CD4-positive, alpha-beta T cell (primary cell): Measurements from ENCODE around the gene HSD17B7. TPM values are rescaled to one million over a fixed set of nuclear protein-coding genes. Genes with fewer than 3 reads are reported as not detected.

ENCODE experiments used
- ATAC-seq: fragments of 200-7000 bp; cut with Tn5 transposase; one replicate; pipeline ENCODE4 v1.10.0; 2022; ENCODE audit warnings: mild to moderate bottlenecking; ENCODE audit not compliant: poor library complexity
- CTCF ChIA-PET: fragments of 350-600 bp; sonication (Branson Sonifier 250); formaldehyde crosslinking; loops from one replicate; lab custom pipeline; 2021; ENCODE audit warnings: antibody characterized with exemption, inconsistent platforms; lab: Charles Lee
- POLR2A ChIA-PET: fragments of 350-600 bp; sonication (Branson Sonifier 250); formaldehyde crosslinking; loops from one replicate; lab custom pipeline; 2021; ENCODE audit warnings: antibody characterized with exemption, inconsistent platforms; lab: Charles Lee
- DNase-seq, 14 experiments: peaks; one replicate each; pipeline ENCODE4 v3.0.0-alpha.2; 2013 to 2020; ENCODE audit warnings: mixed read lengths in 2 of 14
- H3K27ac ChIP-seq, 2 donors: one replicate each; pipeline versions ENCODE4 v1.5.1 to v1.7.0; 2013; ENCODE audit warnings: low read length in 2 of 2, low read depth in 1 of 2, mild to moderate bottlenecking in 1 of 2
- H3K27me3 ChIP-seq, 2 experiments: 1 replicate in 1 of 2; 2 replicates in 1 of 2; pipeline versions ENCODE4 v1.6.1 to v1.7.0; 2013; ENCODE audit warnings: low read length in 2 of 2, control low read depth in 1 of 2, mild to moderate bottlenecking in 1 of 2, moderate library complexity in 1 of 2; ENCODE audit not compliant: insufficient read depth in 2 of 2, control insufficient read depth in 1 of 2
- H3K36me3 ChIP-seq: one replicate; pipeline ENCODE4 v1.6.1; 2013; ENCODE audit warnings: low read length, control low read depth; ENCODE audit not compliant: insufficient read depth
- H3K4me1 ChIP-seq: one replicate; pipeline ENCODE4 v1.6.1; 2013; ENCODE audit warnings: low read length, control low read depth; ENCODE audit not compliant: insufficient read depth
- H3K4me3 ChIP-seq: one replicate; pipeline ENCODE4 v1.5.1; 2013; ENCODE audit warnings: mild to moderate bottlenecking, low read length, moderate library complexity
- H3K9me3 ChIP-seq, 2 experiments: 1 replicate in 1 of 2; 2 replicates in 1 of 2; pipeline versions ENCODE4 v1.6.1 to v1.7.0; 2013; ENCODE audit warnings: low read length in 2 of 2, mild to moderate bottlenecking in 2 of 2, control low read depth in 1 of 2, moderate library complexity in 1 of 2; ENCODE audit not compliant: control insufficient read depth in 1 of 2, insufficient read depth in 1 of 2
- H3K27ac Mint-ChIP-seq: one replicate; pipeline ENCODE4 v1.8.0; 2020; ENCODE audit warnings: mixed read lengths
- H3K27me3 Mint-ChIP-seq: one replicate; pipeline ENCODE4 v1.8.0; 2021; ENCODE audit warnings: mixed read lengths
- H3K36me3 Mint-ChIP-seq: one replicate; pipeline ENCODE4 v1.8.0; 2021; ENCODE audit warnings: low read depth, mixed read lengths
- H3K4me1 Mint-ChIP-seq: one replicate; pipeline ENCODE4 v1.8.0; 2021; ENCODE audit warnings: low read depth, mixed read lengths
- H3K4me3 Mint-ChIP-seq: one replicate; pipeline ENCODE4 v1.8.0; 2020; ENCODE audit warnings: mild to moderate bottlenecking, mixed read lengths
- H3K9me3 Mint-ChIP-seq: one replicate; pipeline ENCODE4 v1.8.0; 2020; ENCODE audit warnings: mixed read lengths
- intact Hi-C, 2 experiments: fragments of 100-400 bp; cut with DNase I in 1 of 2; cut with micrococcal nuclease in 1 of 2; formaldehyde crosslinking; loops; one replicate each; pipeline versions ENCODE4 v1.15.1 to v1.9.0; 2023 to 2025; cut with DNase I, micrococcal nuclease
- total RNA-seq, 174 experiments: library from RNA in 2 of 174; stranded (reverse) in 2 of 174; gene quantifications; one replicate each; pipeline ENCODE4 v1.2.3 and lab custom pipeline; 2021 to 2026
- TF ChIP-seq, protein P1 (sequence below): fragments of 200-600 bp; IDR thresholded peaks from one replicate; pipeline ENCODE4 v1.8.0; 2022; ENCODE audit warnings: antibody characterized with exemption, mild to moderate bottlenecking

HSD17B7 gene
- total RNA-seq, 2 experiments from 2014 or later, result 16.5 to 17.5 TPM

DNA sequence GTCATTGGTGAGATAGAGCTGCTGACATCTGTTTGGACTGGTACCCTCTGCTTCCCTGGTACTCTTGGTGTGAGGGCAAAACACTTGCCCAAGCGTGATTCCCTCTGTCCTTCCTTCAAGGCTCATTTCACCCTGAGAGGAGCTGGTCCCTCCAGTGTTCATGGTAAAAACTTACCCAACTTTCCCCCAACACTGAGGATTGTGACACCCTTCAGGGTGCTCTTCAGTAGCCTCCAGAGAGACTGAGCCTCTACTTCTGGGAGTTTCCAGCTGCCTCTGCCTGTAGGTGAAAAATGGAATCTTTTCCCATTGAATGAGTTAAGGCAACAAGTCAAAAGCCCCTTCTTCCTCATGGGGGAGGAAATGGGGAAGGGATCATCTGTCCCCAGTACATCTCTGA lies 60.8 kb downstream of the HSD17B7 start:
- Histone ChIP-seq H3K27ac (no peak overlapping the region), H3K9me3 (no peaks in the 10 kb centered on the region), H3K36me3 (no peaks in the 10 kb centered on the region), H3K4me1 (no peaks in the 10 kb centered on the region), H3K4me3 (no peak overlapping the region), H3K27me3 (peaks cover 0 to 2% of the 10 kb centered on the region in 2 experiments)
- Mint-ChIP-seq H3K4me1 (no peaks in the 10 kb centered on the region), H3K36me3 (no peaks in the 10 kb centered on the region), H3K27ac (no peak overlapping the region), H3K9me3 (no peaks in the 10 kb centered on the region), H3K4me3 (no peak overlapping the region), H3K27me3 (peaks cover 26% of the 10 kb centered on the region)
- ATAC-seq (no peak), DNase-seq (no peak)
- TF ChIP-seq, protein P1, sequence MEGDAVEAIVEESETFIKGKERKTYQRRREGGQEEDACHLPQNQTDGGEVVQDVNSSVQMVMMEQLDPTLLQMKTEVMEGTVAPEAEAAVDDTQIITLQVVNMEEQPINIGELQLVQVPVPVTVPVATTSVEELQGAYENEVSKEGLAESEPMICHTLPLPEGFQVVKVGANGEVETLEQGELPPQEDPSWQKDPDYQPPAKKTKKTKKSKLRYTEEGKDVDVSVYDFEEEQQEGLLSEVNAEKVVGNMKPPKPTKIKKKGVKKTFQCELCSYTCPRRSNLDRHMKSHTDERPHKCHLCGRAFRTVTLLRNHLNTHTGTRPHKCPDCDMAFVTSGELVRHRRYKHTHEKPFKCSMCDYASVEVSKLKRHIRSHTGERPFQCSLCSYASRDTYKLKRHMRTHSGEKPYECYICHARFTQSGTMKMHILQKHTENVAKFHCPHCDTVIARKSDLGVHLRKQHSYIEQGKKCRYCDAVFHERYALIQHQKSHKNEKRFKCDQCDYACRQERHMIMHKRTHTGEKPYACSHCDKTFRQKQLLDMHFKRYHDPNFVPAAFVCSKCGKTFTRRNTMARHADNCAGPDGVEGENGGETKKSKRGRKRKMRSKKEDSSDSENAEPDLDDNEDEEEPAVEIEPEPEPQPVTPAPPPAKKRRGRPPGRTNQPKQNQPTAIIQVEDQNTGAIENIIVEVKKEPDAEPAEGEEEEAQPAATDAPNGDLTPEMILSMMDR, result no peak
- intact Hi-C loops, result loop anchor here in 1 of 2 experiments (5.0 kb wide), 1 partner anchor 321 kb away; no protein-coding TSS in a partner anchor
- ChIA-PET POLR2A (no interaction called here), CTCF (no interaction called here)

DNA sequence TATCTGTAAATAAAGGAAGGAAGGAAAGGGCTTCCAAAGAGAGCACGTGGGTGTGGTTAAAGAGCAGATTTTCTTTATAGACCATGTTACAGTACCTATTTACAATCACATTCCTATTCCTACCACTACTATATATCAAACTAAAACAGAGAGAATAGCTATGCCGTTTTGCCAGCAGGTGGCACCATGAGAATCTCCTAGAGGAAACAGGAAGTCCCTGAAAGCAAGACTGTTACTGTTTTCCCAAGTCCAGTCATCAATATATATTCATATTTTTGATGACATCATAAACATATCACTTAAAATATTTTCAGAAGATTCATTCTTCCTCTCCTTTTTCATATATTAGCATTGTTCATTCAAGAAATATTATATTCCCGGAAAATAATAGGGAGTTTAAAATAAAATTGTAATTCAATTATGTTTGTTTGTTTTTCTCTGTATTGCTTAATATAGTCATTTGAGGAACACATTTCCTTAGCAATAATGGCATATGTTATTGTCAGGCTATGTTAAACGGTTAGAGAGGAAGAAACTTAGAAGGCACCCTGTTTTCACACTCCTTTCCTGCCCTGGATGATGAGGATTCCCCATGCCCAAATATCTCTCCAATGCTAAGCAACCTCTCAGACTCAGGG lies 63.9 kb downstream of the HSD17B7 start:
- POLR2A ChIA-PET, result interaction anchor here (1.2 kb wide), 1 partner anchor 462 kb away, joined by 5 read pairs; no protein-coding TSS in a partner anchor
- peak; percentile 51 for ATAC-seq
- TF ChIP-seq, protein P1, result peak; percentile 76

DNA sequence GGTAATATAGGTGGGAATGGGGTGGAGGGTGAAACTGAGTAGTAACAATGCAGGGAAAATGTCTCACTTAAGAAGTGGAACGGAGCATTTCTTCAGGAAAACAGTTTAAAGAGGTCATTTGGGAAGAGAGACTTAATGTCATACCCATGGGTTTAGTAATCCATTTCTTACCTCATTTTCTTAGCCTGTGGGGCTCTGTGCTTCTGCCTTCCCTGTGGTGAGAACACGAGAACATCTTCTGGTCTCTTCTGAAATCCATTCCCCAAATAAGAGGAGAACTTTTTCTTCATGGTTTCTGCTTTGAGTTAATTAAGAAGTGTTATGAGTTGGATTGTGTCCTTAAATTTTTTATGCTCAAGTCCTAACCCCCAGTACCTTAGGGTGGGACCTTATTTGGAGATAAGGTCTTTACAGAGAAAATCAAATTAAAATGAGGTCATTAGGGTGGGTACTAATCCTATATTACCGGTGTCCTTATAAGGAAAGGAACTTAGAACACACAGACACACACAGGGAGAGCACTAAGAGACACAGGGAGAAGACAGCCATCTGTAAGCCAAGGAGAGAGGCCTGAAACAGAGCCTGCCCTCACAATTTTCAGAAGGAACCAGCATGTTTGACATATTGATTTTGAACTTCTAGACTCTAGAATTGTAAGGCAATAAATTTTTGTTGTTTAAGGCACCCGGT lies 65.1 kb downstream of the HSD17B7 start:
- Histone ChIP-seq H3K4me1 (no peaks in the 10 kb centered on the region), H3K9me3 (no peaks in the 10 kb centered on the region), H3K4me3 (no peak overlapping the region), H3K36me3 (no peaks in the 10 kb centered on the region), H3K27ac (no peak overlapping the region), H3K27me3 (no peaks in the 10 kb centered on the region)
- intact Hi-C loops, result loop anchor here in 1 of 2 experiments (1.0 to 2.0 kb wide), 2 partner anchors 457 to 463 kb away; no protein-coding TSS in a partner anchor
- DNase-seq, result no peak
- Mint-ChIP-seq H3K4me1 (no peaks in the 10 kb centered on the region), H3K9me3 (no peaks in the 10 kb centered on the region), H3K27me3 (peaks cover 14% of the 10 kb centered on the region), H3K36me3 (no peaks in the 10 kb centered on the region), H3K27ac (no peak overlapping the region), H3K4me3 (no peak overlapping the region)
- CTCF ChIA-PET, result no interaction called here
- ATAC-seq, result no peak
- TF ChIP-seq, protein P1, result no peak
- POLR2A ChIA-PET, result no interaction called here

More for the DNA sequence above, 63.9 kb downstream of the HSD17B7 start:
- no peaks in the 10 kb centered on the region for H3K36me3 ChIP-seq
- H3K27ac Mint-ChIP-seq, result no peak overlapping the region
- CTCF ChIA-PET, result interaction anchor here (1.0 to 1.3 kb wide), 2 partner anchors 460 to 462 kb away, joined by 3 to 10 read pairs; no protein-coding TSS in a partner anchor
- no peaks in the 10 kb centered on the region for H3K27me3 ChIP-seq
- no peak overlapping the region for H3K4me3 ChIP-seq
- H3K27me3 Mint-ChIP-seq, result peaks cover 14% of the 10 kb centered on the region
- H3K4me3 Mint-ChIP-seq, result no peak overlapping the region
- no peaks in the 10 kb centered on the region for H3K9me3 ChIP-seq
- H3K4me1 Mint-ChIP-seq, result no peaks in the 10 kb centered on the region
- H3K9me3 Mint-ChIP-seq, result no peaks in the 10 kb centered on the region
- intact Hi-C loops, result loop anchor here (1.0 to 5.0 kb wide), 3 partner anchors 318 to 464 kb away; no protein-coding TSS in a partner anchor
- peak; percentile 7 to 70 (median 28) for DNase-seq
- H3K27ac ChIP-seq, result no peak overlapping the region
- H3K4me1 ChIP-seq, result no peaks in the 10 kb centered on the region
- H3K36me3 Mint-ChIP-seq, result no peaks in the 10 kb centered on the region
